ENCODE measurements around the gene FIBP.

FIBP gene

GRCh38 chr11:65888163-65888814, at the start of gene FIBP:
FIBP (minus strand) TSS chr11:65888471; CDS start chr11:65888418, 53 bp downstream.
- DNase-seq: peak; percentile 96

GRCh38 chr11:65937766-65938165, 49.5 kb upstream of the FIBP start:
- DNase-seq: no peak

- no peak for DNase-seq
Measured at GRCh38 chr11:65934014-65934413, 45.7 kb upstream of the FIBP start.

- DNase-seq: no peak
Measured at GRCh38 chr11:65932558-65932919, 44.3 kb upstream of the FIBP start.

- DNase-seq: no peak
Measured at GRCh38 chr11:65931773-65932557, 43.7 kb upstream of the FIBP start.

- no peak for DNase-seq
Measured at GRCh38 chr11:65928667-65929066, 40.4 kb upstream of the FIBP start.

GRCh38 chr11:65927904-65928397, 39.7 kb upstream of the FIBP start:
- DNase-seq: peak; percentile 77

- no peak for DNase-seq
Measured at GRCh38 chr11:65925397-65925796, 37.1 kb upstream of the FIBP start.

- DNase-seq: no peak
Measured at GRCh38 chr11:65922565-65922964, 34.3 kb upstream of the FIBP start.

GRCh38 chr11:65921876-65922275, 33.6 kb upstream of the FIBP start:
- no peak for DNase-seq

- DNase-seq: no peak
Measured at GRCh38 chr11:65921033-65921555, 32.8 kb upstream of the FIBP start.

- no peak for DNase-seq
Measured at GRCh38 chr11:65920372-65920802, 32.1 kb upstream of the FIBP start.

- peak; percentile 56 for DNase-seq
Measured at GRCh38 chr11:65919573-65920371, 31.5 kb upstream of the FIBP start.

GRCh38 chr11:65919141-65919572, 30.9 kb upstream of the FIBP start, which contains the start of gene DRAP1:
DRAP1 (plus strand) TSS chr11:65919426; CDS start chr11:65919502, 76 bp downstream.
- DNase-seq: peak; percentile 99

- DNase-seq: no peak
Measured at GRCh38 chr11:65918211-65919140, 30.2 kb upstream of the FIBP start, which contains the start of gene C11orf68. C11orf68 (minus strand) TSS chr11:65919062; CDS start chr11:65919031, 31 bp downstream.

GRCh38 chr11:65917434-65918210, 29.4 kb upstream of the FIBP start:
- DNase-seq: no peak

GRCh38 chr11:65917077-65917433, 28.8 kb upstream of the FIBP start:
- DNase-seq: no peak

GRCh38 chr11:65916391-65916790, 28.1 kb upstream of the FIBP start:
- no peak for DNase-seq

GRCh38 chr11:65915821-65916251, 27.6 kb upstream of the FIBP start:
- no peak for DNase-seq

- no peak for DNase-seq
Measured at GRCh38 chr11:65915101-65915820, 27.0 kb upstream of the FIBP start.

Measured in activated gamma-delta T cell treated with Interleukin-2 at 50 U/mL for 16 hours (primary cell).